ENCODE data around the gene GAS6.

GAS6 gene

GRCh38 chr13:113854238-113855011 is 9.5 kb downstream of the GAS6 start:
- DNase-seq (ENCODE audit: insufficient read length, low spot score) = no peak
- no peak for FAIRE-seq

GRCh38 chr13:113853518-113854237 is 10.2 kb downstream of the GAS6 start:
- FAIRE-seq = no peak
- DNase-seq (ENCODE audit: insufficient read length, low spot score) = no peak

- DNase-seq (ENCODE audit: insufficient read length, low spot score) (no peak), FAIRE-seq (no peak)
These were observed 11.0 kb downstream of the GAS6 start for GRCh38 chr13:113852536-113853517.

GRCh38 chr13:113851826-113852535 is 11.9 kb downstream of the GAS6 start:
- FAIRE-seq = no peak
- no peak for DNase-seq (ENCODE audit: insufficient read length, low spot score)

- no peak for FAIRE-seq
- DNase-seq (ENCODE audit: insufficient read length, low spot score) = no peak
These were observed 12.4 kb downstream of the GAS6 start for GRCh38 chr13:113851480-113851803.

GRCh38 chr13:113850722-113851479 is 13.0 kb downstream of the GAS6 start:
- FAIRE-seq = peak; percentile 46

GRCh38 chr13:113849981-113850721 is 13.7 kb downstream of the GAS6 start:
- DNase-seq (ENCODE audit: insufficient read length, low spot score) (no peak), FAIRE-seq (no peak)

More at GRCh38 chr13:113850722-113851479, 13.0 kb downstream of the GAS6 start:
- no peak for DNase-seq (ENCODE audit: insufficient read length, low spot score)

- FAIRE-seq (no peak), DNase-seq (ENCODE audit: insufficient read length, low spot score) (no peak)
These were observed 14.3 kb downstream of the GAS6 start for GRCh38 chr13:113849546-113849945.

GRCh38 chr13:113848431-113849260 is 15.2 kb downstream of the GAS6 start:
- DNase-seq (ENCODE audit: insufficient read length, low spot score) = no peak
- FAIRE-seq = no peak

- FAIRE-seq = no peak
- DNase-seq (ENCODE audit: insufficient read length, low spot score) = no peak
These were observed 15.9 kb downstream of the GAS6 start for GRCh38 chr13:113848020-113848419.

GRCh38 chr13:113846636-113847318 is 17.1 kb downstream of the GAS6 start:
- FAIRE-seq = no peak
- DNase-seq (ENCODE audit: insufficient read length, low spot score) = no peak

- no peak for FAIRE-seq
- DNase-seq (ENCODE audit: insufficient read length, low spot score) = no peak
These were observed 17.9 kb downstream of the GAS6 start for GRCh38 chr13:113845723-113846635.

GRCh38 chr13:113845055-113845454 is 18.8 kb downstream of the GAS6 start:
- FAIRE-seq (no peak), DNase-seq (ENCODE audit: insufficient read length, low spot score) (no peak)

- DNase-seq (ENCODE audit: insufficient read length, low spot score) (no peak), FAIRE-seq (no peak)
These were observed 19.9 kb downstream of the GAS6 start for GRCh38 chr13:113843864-113844556.

GRCh38 chr13:113843063-113843654 is 20.7 kb downstream of the GAS6 start:
- FAIRE-seq = no peak

More at GRCh38 chr13:113843063-113843654, 20.7 kb downstream of the GAS6 start:
- DNase-seq (ENCODE audit: insufficient read length, low spot score) = no peak

All from HTR-8/SVneo (cell line).